SJCRH30 (cell line): Measurements from ENCODE around the gene GMDS. TPM values are rescaled to one million over a fixed set of nuclear protein-coding genes. Genes with fewer than 3 reads are reported as not detected.
"Not testable (repeated sequence)": the region's sequence is repeated elsewhere in the genome, so short reads cannot be mapped to it uniquely, and the experiment has no call there.

Experiments used
- DNase-seq, 2 experiments: peaks; one replicate each; pipeline ENCODE4 v3.0.0-alpha.2; 2015 to 2020
- H3K27ac ChIP-seq: fragments of 250-450 bp; sonication (Bioruptor Pico); 2 replicates; pipeline ENCODE4 v1.5.1; 2020; ENCODE audit warnings: mild to moderate bottlenecking, moderate library complexity
- H3K27me3 ChIP-seq: fragments of 250-450 bp; sonication (Bioruptor Pico); 2 replicates; pipeline ENCODE4 v1.5.1; 2020; ENCODE audit warnings: mild to moderate bottlenecking, moderate library complexity
- H3K36me3 ChIP-seq: fragments of 250-450 bp; sonication (Bioruptor Pico); 2 replicates; pipeline ENCODE4 v1.5.1; 2020; ENCODE audit warnings: mild to moderate bottlenecking, moderate library complexity
- H3K4me1 ChIP-seq: fragments of 250-450 bp; sonication (Bioruptor Pico); 2 replicates; pipeline ENCODE4 v1.5.1; 2020; ENCODE audit warnings: mild to moderate bottlenecking, moderate library complexity
- H3K4me3 ChIP-seq: fragments of 250-450 bp; sonication (Bioruptor Pico); 2 replicates; pipeline ENCODE4 v1.5.1; 2020; ENCODE audit warnings: mild to moderate bottlenecking, moderate library complexity
- H3K9me3 ChIP-seq: fragments of 250-450 bp; sonication (Bioruptor Pico); replicated peaks from 2 replicates; pipeline ENCODE4 v1.5.1; 2020; ENCODE audit warnings: mild to moderate bottlenecking, moderate library complexity
- total RNA-seq: library from RNA; depleted of rRNA; stranded (reverse); fragments of >200 nt; shearing (Covaris generic); gene quantifications from 2 replicates; pipeline ENCODE4 v1.2.3, GENCODE V29; 2014

GMDS gene
- total RNA-seq, 1 experiment from 2014 or later = 7.9 TPM

DNA sequence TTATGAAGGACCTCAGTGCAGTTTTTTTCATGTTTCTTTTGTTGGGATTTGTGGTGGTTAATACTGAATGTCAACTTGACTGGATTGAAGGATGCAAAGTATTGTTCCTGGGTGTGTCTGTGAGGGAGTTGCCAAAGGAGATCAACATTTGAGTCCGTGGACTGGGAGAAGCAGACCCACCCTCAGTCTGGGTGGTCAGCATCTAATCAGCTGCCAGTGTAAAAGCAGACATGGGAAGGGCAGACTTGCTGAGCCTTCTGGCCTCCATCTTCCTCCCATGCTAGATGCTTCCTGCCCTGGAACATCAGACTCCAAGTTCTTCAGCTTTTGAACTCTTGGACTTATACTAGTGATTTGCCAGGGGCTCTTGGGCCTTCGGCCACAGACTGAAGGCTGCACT, 553.6 kb downstream of the GMDS start:
- H3K4me1 ChIP-seq, H3K27ac ChIP-seq, H3K4me3 ChIP-seq, H3K9me3 ChIP-seq, H3K36me3 ChIP-seq, DNase-seq, H3K27me3 ChIP-seq: not testable (repeated sequence)

DNA sequence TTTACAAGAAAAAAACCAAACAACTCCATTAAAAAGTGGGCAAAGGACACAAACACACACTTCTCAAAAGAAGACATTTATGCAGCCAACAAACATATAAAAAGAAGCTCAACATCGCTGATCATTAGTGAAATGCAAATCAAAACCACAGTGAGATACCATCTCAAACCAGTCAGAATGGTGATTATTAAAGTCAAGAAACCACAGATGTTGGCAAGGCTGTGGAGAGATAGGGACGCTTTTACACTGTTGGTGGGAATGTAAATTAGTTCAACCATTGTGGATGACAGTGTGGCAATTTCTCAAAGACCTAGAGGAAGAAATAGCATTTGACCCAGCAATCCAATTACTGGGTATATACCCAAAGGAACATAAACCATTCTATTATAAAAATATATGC, 554.7 kb downstream of the GMDS start:
- H3K27me3 ChIP-seq, H3K36me3 ChIP-seq, H3K4me3 ChIP-seq, H3K27ac ChIP-seq, H3K9me3 ChIP-seq, DNase-seq, H3K4me1 ChIP-seq: not testable (repeated sequence)

DNA sequence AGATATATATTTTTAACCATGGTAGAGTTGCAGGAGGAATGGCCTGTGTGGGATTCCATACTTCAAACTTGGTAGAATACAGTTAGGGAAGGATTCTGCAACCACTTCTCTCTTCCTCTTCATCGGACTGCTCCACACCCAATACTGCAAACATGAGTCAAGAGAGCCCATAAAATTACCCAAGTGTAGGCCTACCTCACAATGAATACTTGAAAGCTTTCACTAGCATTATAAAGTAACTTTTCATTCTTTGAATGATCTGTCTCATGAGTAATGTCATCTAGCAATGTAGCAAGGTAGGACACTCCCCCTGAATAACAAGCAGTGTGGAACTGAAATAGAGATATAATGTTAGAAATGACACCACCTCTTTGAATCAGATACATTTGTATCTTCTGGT, 556.3 kb downstream of the GMDS start:
- Histone ChIP-seq H3K27ac (no peak overlapping the region), H3K27me3 (no peaks in the 10 kb centered on the region), H3K9me3 (no peaks in the 10 kb centered on the region), H3K36me3 (no peaks in the 10 kb centered on the region), H3K4me1 (peaks cover 3% of the 10 kb centered on the region), H3K4me3 (no peak overlapping the region)
- no peak for DNase-seq

DNA sequence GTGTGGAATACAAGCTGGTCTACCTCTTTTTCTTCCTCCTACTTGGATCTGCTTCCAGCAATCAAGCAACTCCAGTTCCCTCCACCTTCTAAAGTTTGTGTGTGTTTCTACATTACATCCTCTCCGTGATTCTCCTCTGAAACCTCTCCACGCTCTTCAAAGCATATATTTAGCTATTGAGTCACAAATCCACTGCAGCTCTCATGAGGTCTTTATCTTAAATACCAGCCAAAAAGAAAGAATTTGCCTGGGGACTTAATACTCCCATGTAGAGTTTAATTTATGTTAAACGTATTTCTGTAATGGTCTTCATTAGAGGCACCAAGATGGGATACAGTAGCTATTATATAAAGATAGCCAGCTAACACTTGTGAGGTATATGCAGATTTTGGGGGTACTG, 557.0 kb downstream of the GMDS start:
- Histone ChIP-seq H3K4me1 (peaks cover 3% of the 10 kb centered on the region), H3K36me3 (no peaks in the 10 kb centered on the region), H3K27ac (no peak overlapping the region), H3K4me3 (no peak overlapping the region), H3K9me3 (no peaks in the 10 kb centered on the region), H3K27me3 (no peaks in the 10 kb centered on the region)
- DNase-seq = no peak

DNA sequence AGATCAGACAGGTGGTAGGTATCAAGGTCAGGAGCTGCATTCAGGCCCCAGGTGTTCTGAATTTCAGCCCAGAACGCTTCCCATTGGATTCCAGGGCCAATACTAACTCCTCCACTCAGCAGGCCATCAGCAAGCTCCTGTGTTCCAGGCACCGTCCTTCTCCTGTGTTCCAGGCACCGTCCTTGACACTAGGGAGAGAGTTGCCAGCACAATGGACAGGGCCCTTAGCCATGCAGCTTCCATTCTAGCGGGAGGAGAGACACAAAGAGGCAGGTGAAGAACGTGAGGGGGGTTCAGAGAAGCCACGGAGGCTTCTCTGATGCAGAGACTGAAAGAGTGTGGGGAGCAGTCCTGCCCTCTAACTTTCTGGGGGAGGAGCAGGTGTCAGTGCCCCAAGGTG, 558.0 kb downstream of the GMDS start:
- peaks cover 3% of the 10 kb centered on the region for H3K4me1 ChIP-seq
- no peaks in the 10 kb centered on the region for H3K36me3 ChIP-seq
- H3K4me3 ChIP-seq = no peak overlapping the region
- no peaks in the 10 kb centered on the region for H3K27me3 ChIP-seq
- no peaks in the 10 kb centered on the region for H3K9me3 ChIP-seq
- no peak overlapping the region for H3K27ac ChIP-seq
- no peak for DNase-seq

DNA sequence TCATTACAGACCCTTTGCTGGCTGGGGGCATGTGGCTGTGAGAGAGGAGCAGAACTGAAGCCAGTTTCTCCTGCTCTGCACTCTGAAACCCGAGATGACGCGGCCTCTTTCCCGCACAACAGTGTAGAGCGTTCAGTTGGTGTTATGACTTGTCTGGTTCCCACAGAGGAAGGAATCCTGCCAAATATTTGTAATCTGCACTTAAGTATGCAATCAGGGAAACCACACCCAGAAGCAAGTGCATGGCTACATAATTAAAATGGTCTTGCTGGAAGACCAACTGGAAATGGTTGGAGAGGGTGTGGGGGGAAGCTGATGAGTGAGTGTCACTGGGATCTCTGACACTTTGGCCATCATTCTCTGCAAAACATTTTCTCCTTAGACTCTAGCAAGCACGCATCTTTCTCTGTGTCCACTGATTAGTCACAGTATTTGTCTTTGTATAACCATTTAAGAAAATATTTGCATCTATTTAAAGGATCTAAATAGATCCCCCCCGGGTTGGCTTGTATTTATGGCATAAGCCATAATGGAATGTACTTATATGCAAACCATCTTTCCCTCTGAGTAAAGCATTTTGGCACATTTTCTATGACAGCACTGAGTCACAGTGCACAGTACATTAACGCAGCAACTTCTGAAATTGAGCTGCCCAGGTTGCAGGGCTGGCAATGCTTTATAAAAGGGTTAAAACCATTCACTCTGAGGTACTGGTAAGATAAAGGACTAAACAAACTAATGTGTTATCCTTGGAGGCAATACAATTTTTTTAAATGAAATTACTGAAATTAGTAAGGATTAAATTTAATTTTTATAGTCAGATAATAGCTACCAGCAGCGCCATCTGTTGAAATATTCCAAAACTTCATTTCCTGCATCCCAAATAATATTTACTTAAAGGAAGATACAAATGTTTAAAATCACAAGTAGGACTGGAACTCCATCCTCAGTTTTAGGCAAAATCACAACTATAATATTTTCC, 559.0 kb downstream of the GMDS start:
- H3K27me3 ChIP-seq = no peaks in the 10 kb centered on the region
- no peaks in the 10 kb centered on the region for H3K9me3 ChIP-seq
- no peak overlapping the region for H3K4me3 ChIP-seq
- peak; percentile 60 to 71 for DNase-seq
- H3K27ac ChIP-seq = peak overlapping the region; percentile 44
- H3K36me3 ChIP-seq = no peaks in the 10 kb centered on the region
- H3K4me1 ChIP-seq = peaks cover 3% of the 10 kb centered on the region

DNA sequence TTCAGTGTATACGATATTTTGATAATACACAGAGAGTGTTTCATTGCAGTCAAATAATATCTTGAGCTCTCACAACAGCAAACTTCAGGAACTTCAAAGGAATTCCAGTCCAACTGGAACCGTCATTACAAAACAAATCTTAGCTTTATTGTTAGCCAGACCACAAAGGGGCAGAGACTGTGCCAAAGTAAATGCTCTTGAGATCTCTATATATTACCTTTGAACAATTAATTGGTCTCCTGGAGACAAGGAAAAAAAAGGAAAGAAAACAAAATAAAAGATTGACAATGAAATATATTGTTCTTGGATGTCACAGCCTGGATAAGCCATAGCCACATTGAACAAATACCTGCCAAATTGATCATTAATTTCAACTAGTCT, 565.7 kb downstream of the GMDS start:
- Histone ChIP-seq H3K4me3 (no peak overlapping the region), H3K4me1 (peaks cover 4% of the 10 kb centered on the region; the same call in 1 of the 2 replicates), H3K27me3 (no peaks in the 10 kb centered on the region), H3K27ac (peak overlapping the region; percentile 33), H3K36me3 (no peaks in the 10 kb centered on the region), H3K9me3 (no peaks in the 10 kb centered on the region)
- DNase-seq = no peak

DNA sequence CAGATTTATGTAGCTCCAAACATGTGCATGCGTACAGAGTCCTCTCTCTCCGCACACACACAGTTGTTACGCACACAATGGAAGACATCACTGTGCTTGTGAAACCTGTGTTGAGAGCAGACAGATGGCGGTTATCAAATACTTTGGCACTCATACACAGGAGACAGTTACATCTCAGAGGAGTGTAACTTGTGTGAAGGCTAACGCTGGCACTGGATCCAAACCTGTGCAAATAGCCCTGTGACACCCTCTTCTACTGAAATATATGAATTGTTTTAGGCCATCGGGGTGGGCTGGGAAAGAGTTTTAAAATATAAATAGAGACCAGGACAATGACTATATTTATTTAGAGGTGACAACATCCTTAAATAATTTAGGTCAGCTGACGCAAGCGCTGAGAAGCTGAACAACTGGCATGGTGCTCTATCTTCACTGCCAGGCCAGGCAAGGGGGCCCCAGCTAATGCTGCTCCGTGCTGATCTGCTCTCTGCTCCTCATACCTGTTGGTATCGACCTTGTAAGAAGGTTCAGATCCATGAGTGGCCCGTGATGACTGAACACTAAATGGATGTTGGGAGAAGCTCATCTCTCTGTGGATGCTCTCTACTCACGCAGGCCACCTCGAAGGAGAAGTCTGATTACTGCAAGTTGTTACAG, 566.2 kb downstream of the GMDS start:
- Histone ChIP-seq H3K27ac (peak overlapping the region; percentile 33), H3K36me3 (no peaks in the 10 kb centered on the region), H3K27me3 (no peaks in the 10 kb centered on the region), H3K9me3 (no peaks in the 10 kb centered on the region), H3K4me1 (peaks cover 4% of the 10 kb centered on the region; the same call in 1 of the 2 replicates), H3K4me3 (no peak overlapping the region)
- DNase-seq = peak; percentile 17 to 23

DNA sequence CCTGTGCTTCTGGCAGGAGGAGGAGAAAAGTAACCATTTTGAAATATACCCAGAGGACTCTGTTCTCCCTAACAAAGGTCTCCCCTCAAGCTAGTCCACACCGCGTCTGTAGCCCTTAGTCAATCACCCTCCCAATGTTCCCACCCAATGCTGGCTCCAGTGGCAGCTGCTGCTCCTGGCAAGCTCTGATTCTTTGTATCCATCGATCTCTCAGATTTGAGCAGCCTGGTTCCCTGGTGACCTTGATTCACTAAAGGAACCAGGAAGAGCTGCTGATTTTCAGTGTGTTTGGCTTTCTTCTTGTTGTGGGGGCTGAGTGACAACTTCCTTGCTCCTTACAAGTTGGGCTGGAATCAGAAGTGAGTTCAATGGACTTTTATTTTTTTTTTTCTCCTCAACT, 567.2 kb downstream of the GMDS start:
- Histone ChIP-seq H3K4me1 (peaks cover 4% of the 10 kb centered on the region; the same call in 1 of the 2 replicates), H3K4me3 (no peak overlapping the region), H3K36me3 (no peaks in the 10 kb centered on the region), H3K27me3 (no peaks in the 10 kb centered on the region), H3K27ac (no peak overlapping the region; the same call in 1 of the 2 replicates), H3K9me3 (no peaks in the 10 kb centered on the region)
- peak in 1 of 2 experiments; percentile 37 for DNase-seq

DNA sequence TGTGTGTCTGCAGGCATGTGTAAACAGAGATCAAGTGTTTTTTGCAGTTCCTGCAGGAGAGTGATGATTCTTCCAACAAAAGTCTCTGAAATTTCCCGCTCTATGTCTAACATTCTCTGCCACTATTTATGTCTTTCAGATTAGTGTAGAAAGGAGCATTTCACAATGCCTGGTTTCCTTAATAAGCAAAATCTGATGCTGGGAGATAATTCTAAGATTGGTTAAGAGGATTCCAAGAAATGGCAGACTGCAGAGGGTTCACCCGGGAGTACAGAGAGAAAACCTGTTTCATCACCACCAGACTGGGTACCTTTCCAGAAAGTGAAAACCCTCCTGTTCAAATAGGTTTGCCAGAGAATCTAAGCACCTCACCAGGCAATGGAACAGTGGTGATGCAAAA, 573.0 kb downstream of the GMDS start:
- no peak for DNase-seq
- peaks cover 8% of the 10 kb centered on the region; the same call in 1 of the 2 replicates for H3K4me1 ChIP-seq
- no peaks in the 10 kb centered on the region for H3K36me3 ChIP-seq
- no peak overlapping the region for H3K27ac ChIP-seq
- no peak overlapping the region for H3K4me3 ChIP-seq
- H3K9me3 ChIP-seq = no peaks in the 10 kb centered on the region
- H3K27me3 ChIP-seq = no peaks in the 10 kb centered on the region

DNA sequence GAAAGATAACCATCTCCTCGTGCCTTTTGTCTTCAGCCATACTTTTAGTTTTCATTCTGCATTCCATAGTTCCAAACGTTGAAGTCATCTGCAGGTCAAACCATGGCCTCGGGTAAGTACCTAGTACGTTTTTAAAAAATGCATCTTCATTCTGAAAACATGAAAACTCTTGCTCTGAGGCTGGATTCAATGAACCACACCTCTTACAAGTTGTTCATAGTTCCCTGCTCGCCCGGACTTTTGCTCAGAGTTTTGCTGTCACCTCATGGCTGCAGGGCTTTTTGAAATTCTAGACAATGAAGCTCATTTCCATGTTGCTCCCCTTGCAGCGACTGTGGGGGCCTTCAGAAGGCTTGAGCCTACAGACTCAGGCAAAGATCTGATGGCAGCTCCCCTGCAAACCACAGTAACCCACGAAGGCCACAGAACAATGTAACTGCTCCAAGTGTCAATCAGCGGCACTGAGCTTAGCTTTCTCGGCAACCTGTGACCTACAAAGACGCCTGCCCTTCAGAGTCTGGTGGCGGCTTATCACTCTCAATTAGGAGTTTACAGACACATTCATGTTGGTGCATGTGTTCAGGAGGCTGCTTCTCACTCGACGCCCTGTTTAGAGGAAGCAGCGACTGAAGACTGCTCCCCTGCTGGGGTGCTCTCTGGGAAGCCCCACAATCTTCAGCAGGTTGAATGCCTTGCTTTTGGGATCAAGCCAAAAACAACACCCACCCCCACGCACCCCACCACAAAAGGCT, 574.5 kb downstream of the GMDS start:
- DNase-seq = peak; percentile 17 to 50
- H3K36me3 ChIP-seq = no peaks in the 10 kb centered on the region
- H3K27ac ChIP-seq = peak overlapping the region; percentile 14; the same call in 1 of the 2 replicates
- no peaks in the 10 kb centered on the region for H3K27me3 ChIP-seq
- no peaks in the 10 kb centered on the region for H3K9me3 ChIP-seq
- H3K4me1 ChIP-seq = peaks cover 12% of the 10 kb centered on the region; the same call in 1 of the 2 replicates
- H3K4me3 ChIP-seq = no peak overlapping the region

DNA sequence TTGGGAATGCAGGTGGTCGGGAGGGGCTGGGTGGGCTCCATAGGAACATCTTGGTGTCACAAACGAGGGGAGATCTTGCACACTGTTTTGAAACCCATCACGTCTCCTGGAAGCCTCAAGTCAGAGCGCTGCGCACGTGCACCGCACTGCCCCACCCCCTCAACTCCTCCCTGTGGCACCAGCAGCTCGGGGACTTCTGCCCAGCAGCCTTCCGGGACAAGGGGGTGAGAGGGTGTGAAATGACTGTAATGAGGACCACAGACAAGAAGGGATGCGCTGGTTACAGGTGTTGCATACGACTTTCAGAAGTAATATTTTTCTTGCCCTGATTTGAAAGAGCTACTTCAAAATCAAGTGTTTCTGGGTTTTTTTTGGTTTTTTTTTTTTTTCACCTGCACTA, 575.4 kb downstream of the GMDS start:
- no peak overlapping the region for H3K4me3 ChIP-seq
- no peak overlapping the region for H3K27ac ChIP-seq
- no peaks in the 10 kb centered on the region for H3K27me3 ChIP-seq
- H3K4me1 ChIP-seq = peaks cover 12% of the 10 kb centered on the region; the same call in 1 of the 2 replicates
- no peaks in the 10 kb centered on the region for H3K36me3 ChIP-seq
- no peak for DNase-seq
- H3K9me3 ChIP-seq = no peaks in the 10 kb centered on the region

DNA sequence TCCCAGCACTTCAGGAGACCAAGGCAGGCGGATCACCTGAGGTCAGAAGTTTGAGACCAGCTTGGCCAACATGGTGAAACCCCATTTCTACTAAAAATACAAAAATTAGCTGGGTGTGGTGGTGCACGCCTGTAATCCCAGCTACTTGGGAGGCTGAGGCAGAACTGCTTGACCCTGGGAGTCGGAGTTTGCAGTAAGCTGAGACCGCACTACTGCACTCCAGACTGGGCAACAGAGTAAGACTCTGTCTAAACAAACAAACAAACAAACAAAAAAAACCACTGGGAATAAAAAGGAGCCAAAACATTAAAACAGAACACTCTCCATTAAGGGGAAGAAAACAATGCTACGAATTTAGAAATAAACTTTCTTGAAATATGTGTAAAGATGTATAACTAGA, 576.9 kb downstream of the GMDS start:
- not testable (repeated sequence) for H3K27ac ChIP-seq, DNase-seq, H3K4me3 ChIP-seq, H3K27me3 ChIP-seq, H3K9me3 ChIP-seq, H3K36me3 ChIP-seq
- peaks cover 12% of the 10 kb centered on the region; the same call in 1 of the 2 replicates for H3K4me1 ChIP-seq

DNA sequence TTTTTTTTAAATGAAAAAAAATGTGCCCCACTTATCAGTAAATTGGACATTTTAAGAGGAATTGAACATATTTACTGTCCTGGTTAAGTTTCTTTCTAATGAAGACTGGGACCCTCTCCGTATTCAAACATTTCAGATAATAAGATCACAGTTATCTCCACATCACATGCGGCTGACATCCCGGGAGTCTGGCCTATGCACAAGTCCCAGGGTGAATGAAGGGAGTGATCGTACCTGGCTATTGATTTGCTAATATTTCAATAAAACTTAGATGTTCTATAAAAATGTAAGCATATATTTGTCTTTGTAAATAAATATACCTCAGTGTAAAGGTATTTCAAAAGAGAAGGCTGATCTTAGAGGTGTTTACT, 577.6 kb downstream of the GMDS start:
- DNase-seq = no peak
- no peaks in the 10 kb centered on the region for H3K9me3 ChIP-seq
- no peak overlapping the region for H3K27ac ChIP-seq

More for the DNA sequence above, 577.6 kb downstream of the GMDS start:
- H3K27me3 ChIP-seq = no peaks in the 10 kb centered on the region
- H3K4me1 ChIP-seq = peaks cover 12% of the 10 kb centered on the region; the same call in 1 of the 2 replicates
- no peaks in the 10 kb centered on the region for H3K36me3 ChIP-seq
- no peak overlapping the region for H3K4me3 ChIP-seq
